Naive thymus-derived CD8-positive, alpha-beta T cell (primary cell): Measurements from ENCODE around the gene TNPO1. TPM values are rescaled to one million over a fixed set of nuclear protein-coding genes. Genes with fewer than 3 reads are reported as not detected.

Experiments used
- ATAC-seq, 2 donors: fragments of 150-1000 bp; cut with Tn5 transposase in 1 of 2; sonication (Bioruptor Pico), chemical (Tn5 transposase) in 1 of 2; 1 replicate in 1 of 2; 2 replicates in 1 of 2; pipeline ENCODE4 v1.10.0; 2021; ENCODE audit warnings: mild to moderate bottlenecking in 2 of 2, moderate library complexity in 2 of 2
- POLR2A ChIA-PET: fragments of 350-600 bp; sonication (Branson Sonifier 250); formaldehyde crosslinking; loops from one replicate; lab custom pipeline; 2021; ENCODE audit warnings: antibody characterized with exemption; lab: Charles Lee
- DNase-seq, 10 donors: peaks; one replicate each; pipeline versions ENCODE4 v3.0.0 to v3.0.0-alpha.2; 2020 to 2022
- H3K27ac Mint-ChIP-seq, 10 donors: one replicate each; pipeline ENCODE4 v1.8.0; 2020 to 2022; ENCODE audit warnings: mild to moderate bottlenecking in 10 of 10, mixed read lengths in 10 of 10, moderate library complexity in 4 of 10, inconsistent platforms in 1 of 10
- H3K27me3 Mint-ChIP-seq, 5 donors: one replicate each; pipeline ENCODE4 v1.8.0; 2021 to 2022; ENCODE audit warnings: mixed read lengths in 5 of 5
- H3K36me3 Mint-ChIP-seq, 3 donors: one replicate each; pipeline ENCODE4 v1.8.0; 2020 to 2022; ENCODE audit warnings: mixed read lengths in 3 of 3, mild to moderate bottlenecking in 2 of 3, inconsistent platforms in 1 of 3
- H3K4me1 Mint-ChIP-seq, 4 donors: one replicate each; pipeline ENCODE4 v1.8.0; 2021 to 2022; ENCODE audit warnings: mixed read lengths in 4 of 4
- H3K4me3 Mint-ChIP-seq, 10 donors: one replicate each; pipeline ENCODE4 v1.8.0; 2020 to 2022; ENCODE audit warnings: mild to moderate bottlenecking in 10 of 10, mixed read lengths in 10 of 10, moderate library complexity in 6 of 10, inconsistent platforms in 1 of 10
- H3K9me3 Mint-ChIP-seq, 9 donors: one replicate each; pipeline ENCODE4 v1.8.0; 2020 to 2022; ENCODE audit warnings: mixed read lengths in 9 of 9, mild to moderate bottlenecking in 3 of 9, inconsistent platforms in 1 of 9, moderate library complexity in 1 of 9
- polyA plus RNA-seq, 3 donors: library from polyadenylated mRNA; unstranded; fragments of 300-500 nt; fragmentation: Illumina TruSeq; gene quantifications; one replicate each; pipeline ENCODE4 v1.2.3, GENCODE V29; 2021
- total RNA-seq, 8 experiments: library from RNA in 2 of 8; stranded (reverse) in 2 of 8; gene quantifications; one replicate each; pipeline ENCODE4 v1.2.3 and lab custom pipeline; 2021 to 2026

The TNPO1 gene
- total and polyA plus RNA-seq, 5 experiments from 2014 or later: 47.6 to 94.1 (median 63.7) TPM

DNA sequence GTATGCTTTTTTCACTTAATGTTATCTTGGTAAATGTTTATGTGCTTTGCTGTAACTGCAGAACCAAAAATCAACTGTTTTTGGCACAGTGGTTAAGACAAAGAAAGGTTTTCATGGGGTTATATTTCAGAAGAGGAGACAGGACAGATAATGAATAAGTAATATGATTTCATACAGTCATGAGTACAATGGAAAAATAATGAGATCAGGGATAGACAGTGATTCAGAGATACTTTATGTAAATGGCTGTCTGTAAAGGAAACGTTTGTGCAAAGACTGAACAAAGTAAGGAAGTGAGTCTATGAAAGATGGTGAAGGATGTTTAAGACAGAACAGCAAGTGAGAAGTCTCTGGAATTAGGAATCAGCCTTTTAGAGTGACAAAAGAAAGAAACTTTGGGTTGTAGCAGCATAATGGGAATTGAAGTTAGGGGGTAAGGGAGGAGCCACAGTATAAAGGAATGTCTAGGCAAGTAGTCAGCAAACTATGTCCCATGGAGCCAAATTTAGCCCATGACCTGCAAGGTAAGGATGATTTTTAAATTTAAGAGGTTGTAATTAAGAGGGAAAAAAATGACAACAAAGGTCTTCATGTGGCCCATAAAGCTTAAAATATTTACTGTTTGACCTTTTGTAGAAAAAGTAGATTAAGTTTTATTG is 55.0 kb downstream of the TNPO1 start:
- H3K27me3 Mint-ChIP-seq: no peaks in the 10 kb centered on the region
- H3K9me3 Mint-ChIP-seq: no peaks in the 10 kb centered on the region
- no peak overlapping the region for H3K4me3 Mint-ChIP-seq
- POLR2A ChIA-PET: no interaction called here
- peaks cover 7 to 23% (median 13%) of the 10 kb centered on the region in 4 donors for H3K4me1 Mint-ChIP-seq
- H3K36me3 Mint-ChIP-seq: peaks cover 13 to 80% (median 16%) of the 10 kb centered on the region in 3 donors
- DNase-seq (no peak), ATAC-seq (no peak)
- peak overlapping the region in 5 of 10 donors; percentile 3 to 38 (median 23) for H3K27ac Mint-ChIP-seq

GRCh38 chr5:72878854-72879253 is 62.4 kb downstream of the TNPO1 start:
- Mint-ChIP-seq H3K4me1 (peaks cover 0 to 11% (median 9%) of the 10 kb centered on the region in 4 donors), H3K9me3 (no peaks in the 10 kb centered on the region), H3K4me3 (no peak overlapping the region), H3K27ac (peak overlapping the region in 1 of 10 donors; percentile 19), H3K27me3 (no peaks in the 10 kb centered on the region), H3K36me3 (peaks cover 10 to 89% (median 27%) of the 10 kb centered on the region in 3 donors)
- POLR2A ChIA-PET: no interaction called here
- DNase-seq: no peak
- ATAC-seq: no peak

DNA sequence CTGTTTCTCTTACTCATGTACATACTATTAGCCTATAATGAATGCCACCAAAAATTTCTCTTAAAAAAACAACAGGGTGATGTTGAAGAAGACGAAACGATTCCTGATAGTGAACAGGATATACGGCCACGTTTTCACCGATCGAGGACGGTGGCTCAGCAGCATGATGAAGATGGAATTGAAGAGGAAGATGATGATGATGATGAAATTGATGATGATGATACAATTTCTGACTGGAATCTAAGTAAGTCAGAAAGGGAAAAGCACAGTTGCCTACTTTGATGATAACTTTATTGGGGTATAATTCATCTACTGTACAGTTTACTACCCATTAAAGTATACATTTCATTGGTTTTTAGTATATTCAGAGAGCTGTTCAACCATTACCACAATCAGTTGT is 66.5 kb downstream of the TNPO1 start:
- H3K4me3 Mint-ChIP-seq: no peak overlapping the region
- H3K27me3 Mint-ChIP-seq: no peaks in the 10 kb centered on the region
- peak overlapping the region in 2 of 10 donors; percentile 11 to 87 for H3K27ac Mint-ChIP-seq
- H3K9me3 Mint-ChIP-seq: no peaks in the 10 kb centered on the region
- DNase-seq (no peak), ATAC-seq (no peak)
- peaks cover 3 to 95% (median 34%) of the 10 kb centered on the region in 3 donors for H3K36me3 Mint-ChIP-seq
- peaks cover 0 to 14% (median 11%) of the 10 kb centered on the region in 4 donors for H3K4me1 Mint-ChIP-seq
- POLR2A ChIA-PET: no interaction called here

- H3K4me1 Mint-ChIP-seq: peaks cover 0 to 14% (median 11%) of the 10 kb centered on the region in 4 donors
Measured at GRCh38 chr5:72883850-72884249, 67.4 kb downstream of the TNPO1 start.

DNA sequence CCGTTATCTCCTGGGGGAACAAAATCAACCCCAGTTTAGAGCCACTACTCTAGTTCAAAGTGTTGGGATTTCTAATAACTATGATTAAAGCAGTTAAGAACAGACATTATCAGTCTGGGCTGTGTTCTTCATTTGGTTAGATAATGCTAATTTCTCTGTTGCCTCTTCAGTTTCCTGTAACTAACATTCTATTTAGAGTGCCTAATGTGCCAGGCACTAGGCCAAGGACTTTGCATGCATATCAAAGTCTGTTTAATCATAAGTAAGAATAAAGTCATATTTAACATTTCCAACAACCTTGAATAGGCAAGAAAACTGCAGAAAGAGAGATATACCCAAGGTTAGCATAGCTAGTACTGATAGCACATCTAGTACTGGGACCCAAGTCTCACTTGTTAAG is 68.4 kb downstream of the TNPO1 start:
- POLR2A ChIA-PET: no interaction called here
- no peak overlapping the region for H3K4me3 Mint-ChIP-seq
- H3K36me3 Mint-ChIP-seq: peaks cover 7 to 94% (median 38%) of the 10 kb centered on the region in 3 donors
- H3K4me1 Mint-ChIP-seq: peaks cover 0 to 12% (median 11%) of the 10 kb centered on the region in 4 donors
- no peaks in the 10 kb centered on the region for H3K27me3 Mint-ChIP-seq
- ATAC-seq (no peak), DNase-seq (no peak)
- no peaks in the 10 kb centered on the region for H3K9me3 Mint-ChIP-seq
- H3K27ac Mint-ChIP-seq: no peak overlapping the region

More at GRCh38 chr5:72883850-72884249, 67.4 kb downstream of the TNPO1 start:
- Mint-ChIP-seq H3K27me3 (no peaks in the 10 kb centered on the region), H3K27ac (peak overlapping the region in 1 of 10 donors; percentile 11), H3K36me3 (peaks cover 7 to 95% (median 36%) of the 10 kb centered on the region in 3 donors), H3K4me3 (no peak overlapping the region), H3K9me3 (no peaks in the 10 kb centered on the region)
- DNase-seq: no peak
- POLR2A ChIA-PET: no interaction called here
- no peak for ATAC-seq

DNA sequence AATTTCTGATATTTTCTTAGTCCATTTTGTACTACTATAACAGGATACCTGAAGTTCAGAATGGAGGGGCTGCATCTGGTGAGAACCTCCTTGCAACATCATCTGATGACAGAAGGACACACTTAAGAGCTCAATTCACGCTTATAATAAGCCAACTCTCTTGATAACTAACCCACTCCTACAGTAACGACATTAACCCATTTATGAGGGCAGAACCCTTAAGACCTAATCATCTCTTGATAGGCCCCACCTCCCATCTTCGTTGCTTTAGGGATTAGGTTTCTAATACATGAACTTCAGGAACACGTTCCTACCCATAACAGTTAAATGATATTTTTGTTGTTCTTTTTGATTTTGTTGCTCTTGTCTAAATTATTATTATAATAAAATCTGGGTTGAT is 69.4 kb downstream of the TNPO1 start:
- Mint-ChIP-seq H3K27ac (no peak overlapping the region), H3K27me3 (no peaks in the 10 kb centered on the region), H3K9me3 (no peaks in the 10 kb centered on the region), H3K4me1 (peaks cover 0 to 12% (median 11%) of the 10 kb centered on the region in 4 donors), H3K4me3 (no peak overlapping the region), H3K36me3 (peaks cover 7 to 95% (median 41%) of the 10 kb centered on the region in 3 donors)
- DNase-seq (no peak), ATAC-seq (no peak)
- POLR2A ChIA-PET: no interaction called here

GRCh38 chr5:72888595-72888994 is 72.1 kb downstream of the TNPO1 start:
- no peak overlapping the region for H3K4me3 Mint-ChIP-seq
- H3K36me3 Mint-ChIP-seq: peaks cover 10 to 92% (median 32%) of the 10 kb centered on the region in 3 donors
- peak overlapping the region in 1 of 10 donors; percentile 17 for H3K27ac Mint-ChIP-seq
- no peaks in the 10 kb centered on the region for H3K27me3 Mint-ChIP-seq
- no peaks in the 10 kb centered on the region for H3K9me3 Mint-ChIP-seq
- DNase-seq (no peak), ATAC-seq (no peak)
- H3K4me1 Mint-ChIP-seq: peaks cover 0 to 6% (median under 1%) of the 10 kb centered on the region in 4 donors
- POLR2A ChIA-PET: no interaction called here

DNA sequence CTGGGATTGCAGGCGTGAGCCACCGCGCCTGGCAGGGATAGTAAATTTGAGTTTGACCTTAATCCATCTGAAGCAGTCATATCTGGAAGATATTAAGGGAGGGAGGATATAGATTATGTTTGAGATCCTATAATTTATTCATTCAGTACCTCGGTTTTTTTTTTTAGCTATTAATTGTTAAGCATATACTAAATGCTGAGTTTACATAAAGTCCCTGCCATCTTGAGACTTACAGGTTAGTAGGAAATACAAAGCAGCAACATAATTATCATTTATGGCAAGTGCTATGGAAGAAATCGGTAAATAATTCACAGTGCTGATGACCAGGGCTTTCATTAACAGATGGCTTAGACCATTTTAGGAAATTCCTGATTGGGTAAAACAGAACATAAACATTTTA is 72.9 kb downstream of the TNPO1 start:
- ATAC-seq (no peak), DNase-seq (no peak)
- Mint-ChIP-seq H3K36me3 (peaks cover 10 to 94% (median 37%) of the 10 kb centered on the region in 3 donors), H3K27ac (peak overlapping the region in 2 of 10 donors; percentile 27 to 48), H3K27me3 (no peaks in the 10 kb centered on the region), H3K9me3 (no peaks in the 10 kb centered on the region), H3K4me1 (peaks cover 0 to 6% (median 0%) of the 10 kb centered on the region in 4 donors), H3K4me3 (no peak overlapping the region)
- POLR2A ChIA-PET: no interaction called here

DNA sequence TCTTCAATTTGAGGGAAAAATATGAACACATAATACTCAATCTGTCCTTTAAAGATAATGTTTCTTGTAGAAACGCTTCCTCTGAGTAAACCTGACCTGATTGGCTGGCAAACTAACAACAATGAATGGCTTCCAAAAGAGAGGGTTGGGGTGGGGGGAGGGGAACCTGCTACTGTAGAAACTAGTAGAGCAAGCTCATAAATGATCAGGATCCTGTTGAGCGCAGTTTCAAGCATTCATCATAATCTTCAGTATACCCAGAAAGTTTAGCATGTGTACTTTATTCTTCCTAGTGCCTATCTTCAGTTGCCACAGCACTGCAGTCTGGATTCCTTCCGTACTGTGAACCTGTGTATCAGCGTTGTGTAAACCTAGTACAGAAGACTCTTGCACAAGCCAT is 76.4 kb downstream of the TNPO1 start:
- H3K27me3 Mint-ChIP-seq: no peaks in the 10 kb centered on the region
- H3K27ac Mint-ChIP-seq: peak overlapping the region in 1 of 10 donors; percentile 58
- DNase-seq (no peak), ATAC-seq (no peak)
- no peaks in the 10 kb centered on the region for H3K4me1 Mint-ChIP-seq
- no peak overlapping the region for H3K4me3 Mint-ChIP-seq
- H3K9me3 Mint-ChIP-seq: no peaks in the 10 kb centered on the region
- H3K36me3 Mint-ChIP-seq: peaks cover 10 to 90% (median 28%) of the 10 kb centered on the region in 3 donors
- POLR2A ChIA-PET: no interaction called here

- Mint-ChIP-seq H3K4me1 (no peaks in the 10 kb centered on the region), H3K27ac (peak overlapping the region in 1 of 10 donors; percentile 15), H3K27me3 (no peaks in the 10 kb centered on the region), H3K9me3 (no peaks in the 10 kb centered on the region), H3K4me3 (no peak overlapping the region), H3K36me3 (peaks cover 11 to 80% (median 15%) of the 10 kb centered on the region in 3 donors)
- POLR2A ChIA-PET: interaction anchor here (0.7 kb wide), 1 partner anchor 13 kb away, joined by 3 read pairs; no protein-coding TSS in a partner anchor
- ATAC-seq (no peak), DNase-seq (no peak)
Measured at GRCh38 chr5:72895758-72896157, 79.3 kb downstream of the TNPO1 start.

GRCh38 chr5:72906806-72907205 is 90.3 kb downstream of the TNPO1 start:
- POLR2A ChIA-PET: no interaction called here
- ATAC-seq: no peak
- no peaks in the 10 kb centered on the region for H3K4me1 Mint-ChIP-seq
- no peak overlapping the region for H3K27ac Mint-ChIP-seq
- DNase-seq: no peak
- H3K27me3 Mint-ChIP-seq: no peaks in the 10 kb centered on the region
- H3K4me3 Mint-ChIP-seq: no peak overlapping the region
- H3K36me3 Mint-ChIP-seq: peaks cover 0 to 84% (median 31%) of the 10 kb centered on the region in 3 donors
- no peaks in the 10 kb centered on the region for H3K9me3 Mint-ChIP-seq

- ATAC-seq (no peak), DNase-seq (no peak)
- H3K27me3 Mint-ChIP-seq: no peaks in the 10 kb centered on the region
- H3K36me3 Mint-ChIP-seq: peaks cover 0 to 66% (median 25%) of the 10 kb centered on the region in 3 donors
- H3K9me3 Mint-ChIP-seq: no peaks in the 10 kb centered on the region
- no peaks in the 10 kb centered on the region for H3K4me1 Mint-ChIP-seq
- no peak overlapping the region for H3K4me3 Mint-ChIP-seq
- no peak overlapping the region for H3K27ac Mint-ChIP-seq
- POLR2A ChIA-PET: interaction anchor here (0.6 kb wide), 1 partner anchor 12 kb away, joined by 3 read pairs; no protein-coding TSS in a partner anchor
Measured at GRCh38 chr5:72908664-72909063, 92.2 kb downstream of the TNPO1 start.

DNA sequence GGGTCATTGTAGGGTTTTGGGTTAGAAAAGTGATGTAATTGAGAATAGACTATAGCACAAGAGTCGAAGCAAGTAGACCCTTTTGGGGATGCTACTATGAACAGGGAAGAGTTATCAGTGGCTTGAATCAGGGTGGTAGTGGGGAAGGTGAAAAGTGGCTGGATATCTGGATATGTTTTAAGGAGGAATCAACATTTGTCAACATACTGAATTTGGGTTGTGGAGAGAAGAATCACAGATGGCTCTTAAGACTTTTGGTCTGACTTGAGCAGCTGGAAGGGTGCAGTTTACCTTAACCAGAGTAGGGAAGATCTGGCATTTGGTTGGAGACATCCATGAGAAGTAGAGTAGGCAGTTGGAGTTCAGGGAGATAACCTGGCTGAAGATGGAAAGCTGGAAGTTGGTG is 100.9 kb downstream of the TNPO1 start:
- ATAC-seq: no peak
- POLR2A ChIA-PET: no interaction called here
- H3K9me3 Mint-ChIP-seq: no peaks in the 10 kb centered on the region
- H3K27ac Mint-ChIP-seq: peak overlapping the region in 2 of 10 donors; percentile 14 to 25
- H3K4me1 Mint-ChIP-seq: no peaks in the 10 kb centered on the region
- H3K36me3 Mint-ChIP-seq: no peaks in the 10 kb centered on the region
- H3K4me3 Mint-ChIP-seq: no peak overlapping the region
- no peak for DNase-seq
- no peaks in the 10 kb centered on the region for H3K27me3 Mint-ChIP-seq
